Activated CD4-positive, alpha-beta T cell treated with anti-CD3 and anti-CD28 coated beads, Interleukin-2, amount 50 U/mL, for 24 hours (primary cell): ENCODE results near the gene APOL4.
"Not testable (repeated sequence)": the region's sequence is repeated elsewhere in the genome, so short reads cannot be mapped to it uniquely, and the experiment has no call there.

ENCODE experiments used
- DNase-seq, 2 donors: peaks; one replicate each; pipeline ENCODE4 v3.0.0-alpha.2; 2020; ENCODE audit warnings: low read depth in 1 of 2, low spot score in 1 of 2

APOL4 gene

DNA sequence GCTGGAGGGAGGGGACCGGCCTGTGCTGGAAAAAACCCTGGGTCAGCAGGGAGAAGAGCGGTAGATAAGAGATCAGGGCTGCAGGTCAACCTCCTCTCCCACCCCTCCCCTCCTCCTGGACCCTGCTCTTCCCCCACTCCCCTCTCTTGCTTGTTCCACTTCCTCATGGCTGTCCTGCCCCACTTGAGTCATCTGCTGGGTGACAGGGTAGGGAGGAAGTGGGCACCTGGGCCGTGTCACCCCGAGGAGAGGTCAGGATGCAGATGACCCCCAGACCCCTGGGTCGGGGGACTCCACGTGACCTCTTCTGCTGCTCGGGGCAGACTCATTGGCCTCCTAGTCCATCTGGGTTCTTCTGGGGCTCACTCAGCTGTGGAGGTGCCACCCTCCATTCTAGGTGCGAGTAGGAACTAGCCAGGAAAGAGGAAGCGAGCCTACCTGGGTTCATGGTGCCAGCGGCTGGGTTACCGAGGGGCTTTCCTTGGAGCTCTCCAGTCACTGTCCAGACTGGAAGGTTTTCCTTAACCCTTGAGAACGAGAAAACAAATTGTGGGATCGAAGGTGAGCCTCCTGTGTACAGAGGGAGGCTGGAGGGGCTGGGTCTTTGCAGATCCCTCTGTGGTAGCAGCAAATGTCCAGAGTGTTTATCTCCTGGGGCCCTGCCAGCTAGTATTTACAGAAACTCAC is 31.2 kb upstream of the APOL4 start:
- no peak for DNase-seq

DNA sequence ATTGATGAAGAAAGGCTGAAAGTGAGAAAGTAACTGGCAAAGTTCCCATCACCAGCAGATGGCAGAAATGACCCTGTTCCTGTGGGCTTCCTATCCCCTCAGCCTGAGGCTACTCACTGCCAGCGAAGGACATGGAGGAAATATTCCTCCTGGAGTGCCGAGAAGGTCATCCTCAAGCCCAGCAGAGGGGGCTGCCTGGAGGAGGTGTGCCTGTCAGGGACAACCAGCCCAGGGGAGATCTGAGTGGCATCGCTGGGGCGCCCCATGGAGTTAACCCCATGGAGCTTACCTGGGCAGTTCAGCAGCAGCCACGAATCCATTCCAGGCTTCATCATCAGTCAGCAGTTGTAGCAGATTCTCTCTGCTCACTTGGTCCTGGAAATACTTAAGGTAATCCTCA is 29.4 kb upstream of the APOL4 start:
- DNase-seq = not testable (repeated sequence)

DNA sequence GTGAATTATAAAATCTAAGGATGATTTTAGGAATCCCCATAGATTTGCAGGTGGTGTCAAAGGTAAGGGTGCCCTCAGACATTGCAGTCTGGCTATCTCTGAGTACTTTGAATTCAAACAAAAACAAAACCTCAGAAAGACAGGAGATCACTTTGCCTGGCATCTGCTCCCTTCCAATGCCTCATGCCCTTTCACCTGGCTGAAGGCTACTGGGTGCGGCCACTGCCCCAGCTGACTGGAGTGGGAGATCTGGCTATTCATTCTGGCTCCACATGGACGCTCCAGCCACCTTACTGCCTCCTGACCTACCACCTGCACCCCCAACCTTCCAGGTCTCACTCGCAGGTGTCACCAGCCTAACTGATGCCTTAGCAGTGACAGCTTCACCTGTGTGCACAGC is 28.0 kb upstream of the APOL4 start:
- not testable (repeated sequence) for DNase-seq

DNA sequence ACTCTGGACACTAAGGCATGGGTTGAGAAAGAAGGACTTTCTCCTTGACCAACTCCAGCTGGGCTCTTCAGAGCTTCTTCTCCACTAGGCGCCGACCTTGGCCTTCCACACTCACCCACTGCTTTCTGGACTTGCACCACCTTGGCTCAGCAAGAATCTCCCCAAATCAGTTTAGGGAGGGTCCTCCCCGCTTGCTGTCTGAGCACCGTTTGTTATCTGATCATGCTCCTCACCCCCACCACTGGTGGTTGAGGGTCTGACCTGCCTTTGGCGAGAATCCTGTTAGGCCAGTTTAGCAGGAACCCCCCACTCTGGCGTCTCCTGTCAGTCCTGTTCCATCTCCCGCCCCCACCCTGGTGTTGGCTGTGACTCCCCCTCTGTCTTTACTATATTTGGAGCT is 27.3 kb upstream of the APOL4 start:
- DNase-seq = no peak

GRCh38 chr22:36228369-36228768 is 26.8 kb upstream of the APOL4 start:
- not testable (repeated sequence) for DNase-seq

GRCh38 chr22:36227806-36228205 is 26.2 kb upstream of the APOL4 start:
- no peak for DNase-seq

DNA sequence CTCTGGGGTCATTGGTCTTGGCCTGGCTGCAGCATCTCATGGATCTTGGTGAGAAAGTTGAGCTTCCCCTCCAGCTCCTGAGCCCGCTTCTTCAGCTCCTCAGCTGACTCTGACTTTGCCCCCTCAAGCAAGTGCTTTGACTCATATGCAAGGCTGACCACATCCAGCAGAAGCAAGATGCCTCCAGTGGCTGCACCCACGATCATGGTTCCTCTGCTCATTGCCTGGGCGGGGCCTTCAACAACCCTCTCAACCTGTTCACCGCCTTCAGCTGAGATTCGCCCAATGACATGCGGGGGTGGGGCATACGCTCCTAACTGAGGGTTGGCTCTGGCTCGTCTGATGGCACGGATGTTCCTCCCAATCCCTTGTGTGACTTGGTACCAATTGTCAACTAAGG is 25.8 kb upstream of the APOL4 start:
- DNase-seq = no peak

GRCh38 chr22:36226189-36226588 is 24.6 kb upstream of the APOL4 start:
- DNase-seq = no peak

DNA sequence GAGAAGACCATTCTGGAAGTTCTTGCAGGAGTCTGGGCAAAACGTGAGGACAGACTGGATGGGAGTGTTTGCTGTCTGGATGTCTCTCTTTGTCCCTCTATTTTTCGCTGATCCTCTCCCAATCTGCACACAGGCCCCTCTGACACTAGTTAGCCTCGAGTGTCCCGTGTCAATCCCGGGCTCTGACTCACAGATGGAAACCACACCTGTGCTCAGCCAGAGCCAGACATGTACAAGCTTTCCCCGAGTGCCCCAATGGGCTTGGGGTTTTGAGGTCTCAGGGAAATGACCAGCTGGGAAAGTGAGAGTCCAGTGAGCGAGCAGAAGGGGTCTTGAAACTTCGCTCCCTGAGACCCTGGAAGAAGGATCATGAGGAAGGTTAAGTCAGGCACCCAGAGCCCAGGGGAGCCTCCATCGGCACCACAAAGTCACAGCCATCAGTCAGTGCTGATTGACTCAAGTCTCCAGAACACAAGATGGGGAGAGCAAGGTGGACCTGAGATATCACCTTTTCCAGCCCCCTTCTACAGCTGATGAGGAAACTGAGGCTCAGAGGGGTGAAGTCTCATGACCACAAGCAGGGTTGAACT is 23.8 kb upstream of the APOL4 start:
- no peak for DNase-seq

- DNase-seq = no peak
These were observed 22.6 kb upstream of the APOL4 start for GRCh38 chr22:36224245-36224644.

GRCh38 chr22:36223504-36223903 is 21.9 kb upstream of the APOL4 start:
- DNase-seq = no peak

DNA sequence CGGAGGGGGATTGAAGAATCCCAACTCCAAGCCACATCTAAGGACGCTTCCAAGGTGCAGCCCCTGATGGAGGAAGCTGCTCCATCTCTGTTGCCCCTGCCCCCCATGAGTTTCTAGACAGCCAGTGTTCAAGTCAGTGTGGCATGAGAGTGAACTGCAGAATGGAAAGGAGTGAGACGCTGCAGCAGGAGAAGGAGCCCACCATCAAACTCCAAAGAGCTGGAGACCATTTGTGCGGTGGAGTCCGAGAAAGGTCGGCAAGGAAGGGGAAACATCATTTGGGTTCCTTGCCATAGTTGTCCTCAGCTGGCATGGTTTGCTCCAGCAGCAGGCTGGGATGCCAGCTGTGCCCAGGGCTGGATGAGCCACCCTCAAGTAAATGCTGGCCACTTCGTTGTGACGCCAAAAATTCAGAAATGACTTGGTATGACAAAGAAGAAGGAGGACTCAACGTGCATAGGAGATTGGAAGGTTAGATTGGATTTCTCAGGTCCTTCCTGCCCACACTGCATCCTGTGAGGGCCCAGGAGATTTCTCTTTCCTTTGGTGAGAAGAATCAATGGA is 21.4 kb upstream of the APOL4 start:
- DNase-seq = no peak

- peak in 1 of 2 donors; percentile 32 for DNase-seq
These were observed 20.5 kb upstream of the APOL4 start for GRCh38 chr22:36221799-36222751.

DNA sequence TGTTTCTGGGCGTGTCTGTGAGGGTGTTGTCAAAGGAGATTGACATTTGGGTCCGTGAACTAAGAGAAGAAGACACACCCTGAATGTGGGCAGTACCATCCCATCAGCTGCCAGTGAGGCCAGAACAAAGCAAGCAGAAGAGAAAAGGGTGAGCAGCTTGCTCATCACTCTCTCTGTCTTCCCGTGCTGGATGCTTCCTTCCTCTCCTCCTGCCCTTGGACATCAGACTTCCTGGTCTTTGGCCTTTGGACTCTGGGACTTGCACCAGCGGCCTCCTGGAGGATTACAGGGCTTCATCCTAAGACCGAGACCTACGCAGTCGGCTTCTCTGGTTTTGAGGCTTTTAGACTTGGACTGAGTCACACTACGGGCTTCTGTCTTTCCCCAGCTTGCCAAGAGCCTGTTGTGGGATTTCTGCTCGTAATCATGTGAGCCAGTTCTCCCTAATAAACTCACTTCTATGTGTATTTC is 18.9 kb upstream of the APOL4 start:
- DNase-seq = no peak

DNA sequence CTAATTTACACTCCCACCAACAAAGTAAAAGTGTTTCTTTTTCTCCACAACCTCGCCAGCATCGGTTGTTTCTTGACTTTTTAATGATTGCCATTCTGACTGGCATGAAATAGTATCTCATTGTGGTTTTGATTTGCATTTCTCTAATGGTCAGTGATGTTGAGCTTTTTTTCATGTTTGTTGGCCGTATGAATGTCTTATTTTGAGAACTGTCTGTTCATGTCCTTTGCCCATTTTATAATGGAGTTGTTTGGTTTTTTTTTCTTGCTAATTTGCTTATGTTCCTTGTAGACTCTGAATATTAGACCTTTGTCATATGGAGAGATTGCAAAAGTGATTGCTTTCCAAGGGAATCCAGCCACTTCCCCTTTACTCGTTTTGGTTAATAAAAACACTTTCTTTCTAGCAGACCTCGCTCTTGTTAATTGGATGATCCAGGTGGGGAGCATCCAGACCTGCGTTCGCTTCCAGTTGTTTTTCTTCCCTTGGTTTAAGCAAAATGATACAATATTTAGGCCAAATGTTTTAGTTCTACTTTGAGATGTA is 17.1 kb upstream of the APOL4 start:
- no peak for DNase-seq

DNA sequence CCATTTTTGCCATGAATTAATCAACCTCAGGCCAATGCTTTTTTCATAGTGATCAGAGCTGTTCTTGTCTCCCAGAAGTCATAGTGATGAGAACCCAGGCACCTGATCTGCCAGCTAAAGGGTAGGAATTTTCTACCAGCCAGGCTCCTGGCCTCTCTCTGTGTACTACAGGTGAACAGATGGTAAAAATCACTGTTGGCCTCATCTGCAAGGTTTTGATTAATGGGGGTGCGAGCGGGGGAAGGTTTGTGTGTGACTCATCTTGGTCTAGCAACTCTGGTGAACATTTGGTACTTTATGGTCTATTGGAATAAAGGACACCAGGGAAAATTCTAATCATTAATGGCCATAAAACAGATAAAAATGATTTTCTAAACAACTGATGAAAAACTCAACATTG is 14.4 kb upstream of the APOL4 start:
- DNase-seq = no peak

- DNase-seq = no peak
These were observed 12.0 kb upstream of the APOL4 start for GRCh38 chr22:36213586-36213985.

- no peak for DNase-seq
These were observed 11.3 kb upstream of the APOL4 start for GRCh38 chr22:36212901-36213300.

- DNase-seq = no peak
These were observed 9.7 kb upstream of the APOL4 start for GRCh38 chr22:36211237-36211861.

DNA sequence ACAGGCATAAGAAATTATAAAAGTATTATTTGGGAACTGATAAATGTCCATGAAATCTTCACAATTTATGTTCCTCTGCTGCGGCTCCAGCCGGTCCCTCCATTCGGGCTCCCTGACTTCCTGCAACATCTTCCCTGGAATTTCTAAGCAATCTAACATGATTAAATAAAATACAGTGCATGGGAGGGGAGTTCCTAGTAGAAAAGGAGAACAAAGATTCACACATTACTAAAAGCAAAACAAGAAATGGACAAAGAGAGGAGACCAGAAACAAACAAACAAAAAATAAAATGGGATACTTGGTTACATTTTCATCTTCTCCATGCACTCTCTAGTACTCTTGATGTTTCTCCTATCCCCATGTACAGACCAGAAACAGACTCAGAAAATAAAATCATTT is 8.6 kb upstream of the APOL4 start:
- DNase-seq = no peak

GRCh38 chr22:36209488-36209908 is 7.9 kb upstream of the APOL4 start:
- DNase-seq = not testable (repeated sequence)
